ENCODE results near the gene CENPF. TPM values are rescaled to one million over a fixed set of nuclear protein-coding genes. Genes with fewer than 3 reads are reported as not detected.

Gene CENPF
- total RNA-seq, 1 donor from 2014 or later: 2.8 TPM

GRCh38 chr1:214617246-214617645 lies 14.3 kb downstream of the CENPF start:
- DNase-seq (ENCODE audit: low read depth): no peak

GRCh38 chr1:214617843-214618242 lies 14.8 kb downstream of the CENPF start:
- no peak for DNase-seq (ENCODE audit: low read depth)

GRCh38 chr1:214621236-214621635 lies 18.2 kb downstream of the CENPF start:
- DNase-seq (ENCODE audit: low read depth): no peak

- no peak for DNase-seq (ENCODE audit: low read depth)
Observed at GRCh38 chr1:214623430-214623829, 20.4 kb downstream of the CENPF start.

GRCh38 chr1:214632091-214632490 lies 29.1 kb downstream of the CENPF start:
- DNase-seq (ENCODE audit: low read depth): no peak

GRCh38 chr1:214633686-214634085 lies 30.7 kb downstream of the CENPF start:
- DNase-seq (ENCODE audit: low read depth): no peak

GRCh38 chr1:214634267-214634666 lies 31.3 kb downstream of the CENPF start:
- DNase-seq (ENCODE audit: low read depth): no peak

GRCh38 chr1:214635086-214635485 lies 32.1 kb downstream of the CENPF start:
- no peak for DNase-seq (ENCODE audit: low read depth)

GRCh38 chr1:214635506-214635905 lies 32.5 kb downstream of the CENPF start:
- no peak for DNase-seq (ENCODE audit: low read depth)

- DNase-seq (ENCODE audit: low read depth): no peak
Observed at GRCh38 chr1:214636436-214636835, 33.4 kb downstream of the CENPF start.

GRCh38 chr1:214637125-214637524 lies 34.1 kb downstream of the CENPF start:
- DNase-seq (ENCODE audit: low read depth): no peak

- DNase-seq (ENCODE audit: low read depth): peak; percentile 57
Observed at GRCh38 chr1:214637722-214638458, 34.9 kb downstream of the CENPF start.

GRCh38 chr1:214638459-214638807 lies 35.4 kb downstream of the CENPF start:
- DNase-seq (ENCODE audit: low read depth): no peak

GRCh38 chr1:214638997-214639396 lies 36.0 kb downstream of the CENPF start:
- no peak for DNase-seq (ENCODE audit: low read depth)

GRCh38 chr1:214640431-214641213 lies 37.6 kb downstream of the CENPF start:
- DNase-seq (ENCODE audit: low read depth): no peak

- no peak for DNase-seq (ENCODE audit: low read depth)
Observed at GRCh38 chr1:214641214-214641895, 38.4 kb downstream of the CENPF start.

GRCh38 chr1:214643030-214643429 lies 40.0 kb downstream of the CENPF start:
- no peak for DNase-seq (ENCODE audit: low read depth)

- no peak for DNase-seq (ENCODE audit: low read depth)
Observed at GRCh38 chr1:214645712-214646111, 42.7 kb downstream of the CENPF start.

- DNase-seq (ENCODE audit: low read depth): peak; percentile 44
Observed at GRCh38 chr1:214648801-214649200, 45.8 kb downstream of the CENPF start.

GRCh38 chr1:214649607-214650006 lies 46.6 kb downstream of the CENPF start:
- DNase-seq (ENCODE audit: low read depth): no peak

GRCh38 chr1:214650664-214651063 lies 47.7 kb downstream of the CENPF start:
- DNase-seq (ENCODE audit: low read depth): no peak

- no peak for DNase-seq (ENCODE audit: low read depth)
Observed at GRCh38 chr1:214657299-214657698, 54.3 kb downstream of the CENPF start.
